ENCODE results near the gene GTF3C5. TPM values are rescaled to one million over a fixed set of nuclear protein-coding genes. Genes with fewer than 3 reads are reported as not detected.

The GTF3C5 gene
- total and polyA plus RNA-seq, 9 of the 15 experiments (the other 6 are each of a cell fraction or from before 2014, with no cell fraction given) = 3.8 to 118 (median 83.7) TPM

DNA sequence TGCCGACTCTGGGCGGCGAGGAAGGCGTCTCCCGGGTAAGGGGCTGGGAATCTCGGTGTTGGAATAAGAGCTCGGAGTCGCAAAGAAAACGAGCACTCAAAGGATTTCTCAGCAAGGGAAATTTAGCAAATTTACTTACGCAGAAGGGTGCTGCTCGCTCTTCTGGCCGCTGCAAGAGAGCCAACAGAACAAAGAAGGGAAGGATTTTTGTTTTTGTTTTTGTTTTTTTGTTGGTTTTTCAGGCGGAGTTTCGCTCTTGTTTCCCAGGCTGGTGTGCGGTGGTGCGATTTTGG lies 279 bp downstream of the GTF3C5 start (continued):
- no peak for TF ChIP-seq ELF2 (CRISPR knock-in tag; IDR thresholded peaks at IDR 0.05)
- TF ChIP-seq E2F3 (CRISPR knock-in tag; IDR thresholded peaks at IDR 0.05) = no peak
- no peak for TF ChIP-seq POLR2H (tag; IDR thresholded peaks at IDR 0.05; ENCODE audit: low read depth)
- TF ChIP-seq HNRNPLL (IDR thresholded peaks at IDR 0.05; ENCODE audit: low read depth, low read length, poor library complexity, severe bottlenecking) = no peak
- TF ChIP-seq PRPF4 (IDR thresholded peaks at IDR 0.05; ENCODE audit: insufficient read depth, low read depth, low read length, poor library complexity, severe bottlenecking) = no peak
- TF ChIP-seq NR1H2 (CRISPR knock-in tag; IDR thresholded peaks at IDR 0.05) = 0 out of 2 replicates have a peak, but pooled peaks have one; percentile 41
- no peak for TF ChIP-seq SNIP1 (IDR thresholded peaks at IDR 0.05; ENCODE audit: low read depth)
- no peak for TF ChIP-seq RBM25 (IDR thresholded peaks at IDR 0.05; ENCODE audit: low read depth, low read length, severe bottlenecking)
- TF ChIP-seq, protein P1, sequence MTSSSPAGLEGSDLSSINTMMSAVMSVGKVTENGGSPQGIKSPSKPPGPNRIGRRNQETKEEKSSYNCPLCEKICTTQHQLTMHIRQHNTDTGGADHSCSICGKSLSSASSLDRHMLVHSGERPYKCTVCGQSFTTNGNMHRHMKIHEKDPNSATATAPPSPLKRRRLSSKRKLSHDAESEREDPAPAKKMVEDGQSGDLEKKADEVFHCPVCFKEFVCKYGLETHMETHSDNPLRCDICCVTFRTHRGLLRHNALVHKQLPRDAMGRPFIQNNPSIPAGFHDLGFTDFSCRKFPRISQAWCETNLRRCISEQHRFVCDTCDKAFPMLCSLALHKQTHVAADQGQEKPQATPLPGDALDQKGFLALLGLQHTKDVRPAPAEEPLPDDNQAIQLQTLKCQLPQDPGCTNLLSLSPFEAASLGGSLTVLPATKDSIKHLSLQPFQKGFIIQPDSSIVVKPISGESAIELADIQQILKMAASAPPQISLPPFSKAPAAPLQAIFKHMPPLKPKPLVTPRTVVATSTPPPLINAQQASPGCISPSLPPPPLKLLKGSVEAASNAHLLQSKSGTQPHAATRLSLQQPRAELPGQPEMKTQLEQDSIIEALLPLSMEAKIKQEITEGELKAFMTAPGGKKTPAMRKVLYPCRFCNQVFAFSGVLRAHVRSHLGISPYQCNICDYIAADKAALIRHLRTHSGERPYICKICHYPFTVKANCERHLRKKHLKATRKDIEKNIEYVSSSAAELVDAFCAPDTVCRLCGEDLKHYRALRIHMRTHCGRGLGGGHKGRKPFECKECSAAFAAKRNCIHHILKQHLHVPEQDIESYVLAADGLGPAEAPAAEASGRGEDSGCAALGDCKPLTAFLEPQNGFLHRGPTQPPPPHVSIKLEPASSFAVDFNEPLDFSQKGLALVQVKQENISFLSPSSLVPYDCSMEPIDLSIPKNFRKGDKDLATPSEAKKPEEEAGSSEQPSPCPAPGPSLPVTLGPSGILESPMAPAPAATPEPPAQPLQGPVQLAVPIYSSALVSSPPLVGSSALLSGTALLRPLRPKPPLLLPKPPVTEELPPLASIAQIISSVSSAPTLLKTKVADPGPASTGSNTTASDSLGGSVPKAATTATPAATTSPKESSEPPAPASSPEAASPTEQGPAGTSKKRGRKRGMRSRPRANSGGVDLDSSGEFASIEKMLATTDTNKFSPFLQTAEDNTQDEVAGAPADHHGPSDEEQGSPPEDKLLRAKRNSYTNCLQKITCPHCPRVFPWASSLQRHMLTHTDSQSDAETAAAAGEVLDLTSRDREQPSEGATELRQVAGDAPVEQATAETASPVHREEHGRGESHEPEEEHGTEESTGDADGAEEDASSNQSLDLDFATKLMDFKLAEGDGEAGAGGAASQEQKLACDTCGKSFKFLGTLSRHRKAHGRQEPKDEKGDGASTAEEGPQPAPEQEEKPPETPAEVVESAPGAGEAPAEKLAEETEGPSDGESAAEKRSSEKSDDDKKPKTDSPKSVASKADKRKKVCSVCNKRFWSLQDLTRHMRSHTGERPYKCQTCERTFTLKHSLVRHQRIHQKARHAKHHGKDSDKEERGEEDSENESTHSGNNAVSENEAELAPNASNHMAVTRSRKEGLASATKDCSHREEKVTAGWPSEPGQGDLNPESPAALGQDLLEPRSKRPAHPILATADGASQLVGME (CRISPR knock-in tag; IDR thresholded peaks at IDR 0.05) = no peak
- no peak for TF ChIP-seq ZNF583 (CRISPR knock-in tag; IDR thresholded peaks at IDR 0.05)
- TF ChIP-seq, protein P2, sequence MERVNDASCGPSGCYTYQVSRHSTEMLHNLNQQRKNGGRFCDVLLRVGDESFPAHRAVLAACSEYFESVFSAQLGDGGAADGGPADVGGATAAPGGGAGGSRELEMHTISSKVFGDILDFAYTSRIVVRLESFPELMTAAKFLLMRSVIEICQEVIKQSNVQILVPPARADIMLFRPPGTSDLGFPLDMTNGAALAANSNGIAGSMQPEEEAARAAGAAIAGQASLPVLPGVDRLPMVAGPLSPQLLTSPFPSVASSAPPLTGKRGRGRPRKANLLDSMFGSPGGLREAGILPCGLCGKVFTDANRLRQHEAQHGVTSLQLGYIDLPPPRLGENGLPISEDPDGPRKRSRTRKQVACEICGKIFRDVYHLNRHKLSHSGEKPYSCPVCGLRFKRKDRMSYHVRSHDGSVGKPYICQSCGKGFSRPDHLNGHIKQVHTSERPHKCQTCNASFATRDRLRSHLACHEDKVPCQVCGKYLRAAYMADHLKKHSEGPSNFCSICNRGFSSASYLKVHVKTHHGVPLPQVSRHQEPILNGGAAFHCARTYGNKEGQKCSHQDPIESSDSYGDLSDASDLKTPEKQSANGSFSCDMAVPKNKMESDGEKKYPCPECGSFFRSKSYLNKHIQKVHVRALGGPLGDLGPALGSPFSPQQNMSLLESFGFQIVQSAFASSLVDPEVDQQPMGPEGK (CRISPR knock-in tag; IDR thresholded peaks at IDR 0.05; ENCODE audit: borderline replicate concordance) = no peak
- 0 out of 2 replicates have a peak, but pooled peaks have one; percentile 1 for TF ChIP-seq ZFP1 (CRISPR knock-in tag; IDR thresholded peaks at IDR 0.05)
- no peak for TF ChIP-seq KAT7 (CRISPR knock-in tag; IDR thresholded peaks at IDR 0.05; ENCODE audit: borderline replicate concordance)
- TF ChIP-seq ZNF609 (CRISPR knock-in tag; IDR thresholded peaks at IDR 0.05; ENCODE audit: borderline replicate concordance) = no peak
